GM12801 (cell line): ENCODE results near the gene EXOSC9.

Source experiments
- TF ChIP-seq, protein P1 (sequence below): IDR thresholded peaks from one replicate; pipeline ENCODE4 v1.5.1; 2011; ENCODE audit warnings: control low read depth; ENCODE audit not compliant: insufficient read length; ENCODE audit errors: extremely low read depth

EXOSC9 gene

DNA sequence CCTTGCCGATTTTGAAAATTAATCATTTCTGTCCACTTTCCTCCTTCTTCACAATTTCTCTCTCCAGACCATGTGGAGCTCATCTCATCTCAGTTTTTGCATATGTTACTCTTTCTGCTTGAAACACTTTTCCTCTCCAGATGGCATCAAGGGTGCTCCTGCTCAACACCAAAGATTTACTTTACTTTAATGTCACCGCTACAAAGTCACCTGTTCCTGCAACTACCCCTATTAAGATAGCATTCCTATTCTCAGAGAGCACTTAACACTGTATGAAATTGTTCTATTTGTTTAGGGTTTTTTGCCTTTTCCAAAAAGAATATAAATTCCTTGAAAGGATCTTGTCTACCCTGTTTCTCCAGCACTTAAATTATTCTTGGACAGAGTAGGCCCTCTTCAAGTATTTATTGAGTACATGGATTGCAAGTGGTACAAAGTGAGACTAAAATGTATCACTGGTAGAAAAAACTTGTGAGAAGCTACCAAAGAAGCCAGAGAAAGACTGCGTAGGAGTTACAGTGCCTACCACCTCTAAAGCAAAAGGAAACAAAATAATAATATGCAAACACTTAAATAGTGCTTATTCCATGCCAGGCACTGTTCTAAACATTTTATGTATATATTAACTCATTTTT is 1.1 kb upstream of the EXOSC9 start:
- TF ChIP-seq, protein P1, sequence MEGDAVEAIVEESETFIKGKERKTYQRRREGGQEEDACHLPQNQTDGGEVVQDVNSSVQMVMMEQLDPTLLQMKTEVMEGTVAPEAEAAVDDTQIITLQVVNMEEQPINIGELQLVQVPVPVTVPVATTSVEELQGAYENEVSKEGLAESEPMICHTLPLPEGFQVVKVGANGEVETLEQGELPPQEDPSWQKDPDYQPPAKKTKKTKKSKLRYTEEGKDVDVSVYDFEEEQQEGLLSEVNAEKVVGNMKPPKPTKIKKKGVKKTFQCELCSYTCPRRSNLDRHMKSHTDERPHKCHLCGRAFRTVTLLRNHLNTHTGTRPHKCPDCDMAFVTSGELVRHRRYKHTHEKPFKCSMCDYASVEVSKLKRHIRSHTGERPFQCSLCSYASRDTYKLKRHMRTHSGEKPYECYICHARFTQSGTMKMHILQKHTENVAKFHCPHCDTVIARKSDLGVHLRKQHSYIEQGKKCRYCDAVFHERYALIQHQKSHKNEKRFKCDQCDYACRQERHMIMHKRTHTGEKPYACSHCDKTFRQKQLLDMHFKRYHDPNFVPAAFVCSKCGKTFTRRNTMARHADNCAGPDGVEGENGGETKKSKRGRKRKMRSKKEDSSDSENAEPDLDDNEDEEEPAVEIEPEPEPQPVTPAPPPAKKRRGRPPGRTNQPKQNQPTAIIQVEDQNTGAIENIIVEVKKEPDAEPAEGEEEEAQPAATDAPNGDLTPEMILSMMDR: no peak

GRCh38 chr4:121800638-121800960 is 524 bp upstream of the EXOSC9 start:
- TF ChIP-seq, protein P1: no peak

GRCh38 chr4:121801715-121802075 is 572 bp downstream of the EXOSC9 start:
- TF ChIP-seq, protein P1: no peak

DNA sequence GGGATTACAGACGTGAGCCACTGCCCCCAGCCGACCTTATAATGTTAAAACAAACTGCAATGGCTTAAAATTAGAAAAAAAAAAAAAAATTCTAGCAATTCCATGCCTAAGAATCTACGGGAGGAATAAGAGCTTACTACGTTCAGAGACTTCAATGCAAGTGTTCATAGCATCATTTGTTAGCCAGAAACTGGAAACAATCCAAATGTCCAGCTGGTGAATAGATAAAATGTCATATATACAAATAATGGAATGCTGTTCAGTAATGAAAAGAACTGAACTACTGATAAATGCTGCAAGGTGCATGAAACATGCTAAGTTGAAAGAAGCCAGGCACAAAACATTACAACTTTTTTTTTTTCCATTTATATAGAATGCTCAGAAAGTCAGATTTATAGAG is 5.3 kb downstream of the EXOSC9 start:
- TF ChIP-seq, protein P1: no peak

- TF ChIP-seq, protein P1: no peak
Measured at GRCh38 chr4:121811122-121811521, 10.0 kb downstream of the EXOSC9 start.

- TF ChIP-seq, protein P1: no peak
Measured at GRCh38 chr4:121814756-121815155, 13.6 kb downstream of the EXOSC9 start.

- TF ChIP-seq, protein P1: no peak
Measured at GRCh38 chr4:121817006-121817405, 15.9 kb downstream of the EXOSC9 start.
